Erythroblast (primary cell): ENCODE results near the gene MYO3A.

ENCODE experiments used
- DNase-seq, 2 experiments: peaks; one replicate each; lab custom pipeline; 2025; lab: John Stamatoyannopoulos, UW
- GATA1 ChIP-seq: IDR thresholded peaks from 2 replicates; pipeline ENCODE4 v1.6.1; 2011; ENCODE audit warnings: low read depth, mild to moderate bottlenecking, control low read depth, low read length, moderate library complexity
- POLR2A ChIP-seq: IDR thresholded peaks from 2 replicates; pipeline ENCODE4 v1.6.1; 2011; ENCODE audit warnings: mild to moderate bottlenecking, low read length

The MYO3A gene

DNA sequence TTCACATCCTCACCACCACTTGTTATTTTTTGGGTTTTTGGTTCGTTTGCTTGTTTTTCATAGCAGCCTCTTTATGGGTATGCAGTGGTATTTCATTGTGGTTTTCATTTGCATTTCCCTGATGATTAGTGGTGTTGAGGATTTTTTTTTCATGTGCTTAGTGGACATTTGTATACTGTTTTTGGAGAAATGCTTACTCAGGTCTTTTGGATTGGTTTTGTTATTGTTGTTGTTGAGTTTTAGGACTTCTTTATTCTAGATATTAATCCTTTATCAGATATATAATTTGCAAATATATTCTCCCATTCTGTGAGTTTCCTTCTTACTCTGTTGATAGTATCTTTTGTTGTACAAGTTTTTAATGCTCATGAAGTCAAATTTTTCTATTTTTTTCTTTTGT, 325.3 kb downstream of the MYO3A start:
- DNase-seq: no peak
- TF ChIP-seq GATA1: no peak
- TF ChIP-seq POLR2A: no peak
